Measurements from ENCODE around the gene EIF3CL.
"Not testable (repeated sequence)": the region's sequence is repeated elsewhere in the genome, so short reads cannot be mapped to it uniquely, and the experiment has no call there.

The EIF3CL gene

DNA sequence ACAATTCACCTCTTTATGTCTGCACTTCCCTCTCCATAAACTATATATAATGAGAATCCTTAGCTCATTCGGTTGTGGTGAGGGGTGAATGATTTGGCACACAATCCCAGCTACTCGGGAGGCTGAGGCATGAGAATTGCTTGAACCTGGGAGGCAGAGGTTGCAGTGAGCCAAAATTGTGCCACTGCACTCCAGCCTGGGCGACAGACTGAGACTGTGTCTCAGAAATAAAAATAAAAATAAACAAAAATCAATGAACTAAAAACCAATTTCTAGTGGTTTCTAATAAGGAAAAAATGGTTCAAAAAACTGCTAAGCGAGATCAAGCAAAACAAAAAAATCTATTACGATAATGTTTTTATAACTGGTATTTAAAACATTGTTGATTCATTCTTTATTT lies 40.2 kb downstream of the EIF3CL start, which contains the start of gene NPIPB6:
Gene NPIPB6 (minus strand): TSS at position 101 of the 400 bp plus-strand sequence. CDS start 686 bp downstream, outside the sequence.
- not testable (repeated sequence) for DNase-seq

DNA sequence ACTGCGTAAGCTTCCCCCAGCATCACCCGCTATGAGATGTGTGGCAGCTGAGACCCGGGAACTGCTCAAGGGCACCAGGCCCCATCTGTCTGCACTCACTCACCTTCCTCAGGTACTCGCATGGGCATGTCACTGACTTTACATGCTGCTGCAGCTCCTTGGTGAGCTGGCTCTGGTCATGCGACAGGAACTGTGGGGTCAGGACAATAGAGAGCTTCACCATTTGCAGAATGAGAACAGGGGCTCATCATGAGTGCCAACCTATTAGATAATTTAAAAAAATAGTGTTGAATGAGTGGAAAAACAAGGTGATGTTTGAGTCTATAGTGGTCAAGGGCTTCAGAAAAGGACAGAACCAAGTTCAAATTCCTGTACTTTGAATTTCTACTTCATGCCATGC lies 41.0 kb downstream of the EIF3CL start:
- not testable (repeated sequence) for DNase-seq

DNA sequence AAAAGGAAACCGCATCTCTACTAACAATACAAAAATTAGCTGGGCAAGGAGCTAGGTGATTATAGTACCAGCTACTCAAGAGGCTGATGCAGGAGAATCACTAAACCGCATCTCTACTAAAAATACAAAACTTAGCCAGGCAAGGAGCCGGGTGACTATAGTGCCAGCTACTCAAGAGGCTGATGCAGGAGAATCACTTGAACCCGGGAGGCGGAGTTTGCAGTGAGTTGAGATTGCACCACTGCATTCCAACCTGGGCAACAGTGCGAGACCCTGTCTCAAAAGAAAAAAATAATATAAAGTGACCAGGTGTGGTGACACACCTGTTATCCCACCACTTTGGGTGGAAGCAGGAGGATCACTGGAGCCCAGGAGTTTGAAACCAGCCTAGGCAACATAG lies 65.4 kb downstream of the EIF3CL start:
- DNase-seq, result not testable (repeated sequence)

DNA sequence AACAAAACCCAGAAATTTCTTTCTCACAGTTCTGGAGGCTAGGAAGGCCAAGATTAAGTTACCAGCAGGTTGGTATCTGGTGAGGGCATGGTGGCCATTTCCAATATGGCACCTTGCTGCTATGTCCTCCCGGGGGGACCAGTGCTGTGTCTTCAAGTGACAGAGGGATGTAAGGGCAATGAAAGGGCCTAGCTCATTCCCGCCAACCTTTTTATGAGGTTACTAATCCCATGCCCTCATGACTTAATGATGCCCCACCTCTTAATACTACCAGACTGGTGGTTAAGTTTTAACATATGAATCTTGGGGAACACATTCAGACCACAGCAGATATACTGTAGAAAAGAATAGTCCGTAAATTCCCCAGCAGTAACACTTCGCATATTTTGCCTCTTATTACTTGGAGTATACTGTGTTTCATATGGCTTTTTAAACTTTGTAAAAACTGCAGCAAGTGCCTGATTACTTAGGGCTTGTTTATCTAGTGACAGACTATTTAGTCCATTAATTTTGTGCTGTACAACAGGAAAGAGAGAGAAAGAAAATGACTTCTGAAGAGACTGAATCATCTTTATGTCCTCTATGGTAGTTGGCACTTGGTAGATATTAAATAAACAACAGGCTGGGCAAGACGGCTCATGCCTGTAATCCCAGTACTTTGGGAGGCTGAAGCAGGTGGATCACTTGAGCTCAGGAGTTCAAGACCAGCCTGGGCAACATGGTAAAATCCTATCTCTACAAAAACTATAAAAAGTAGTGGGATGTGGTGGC lies 66.5 kb downstream of the EIF3CL start:
- DNase-seq, result not testable (repeated sequence)

DNA sequence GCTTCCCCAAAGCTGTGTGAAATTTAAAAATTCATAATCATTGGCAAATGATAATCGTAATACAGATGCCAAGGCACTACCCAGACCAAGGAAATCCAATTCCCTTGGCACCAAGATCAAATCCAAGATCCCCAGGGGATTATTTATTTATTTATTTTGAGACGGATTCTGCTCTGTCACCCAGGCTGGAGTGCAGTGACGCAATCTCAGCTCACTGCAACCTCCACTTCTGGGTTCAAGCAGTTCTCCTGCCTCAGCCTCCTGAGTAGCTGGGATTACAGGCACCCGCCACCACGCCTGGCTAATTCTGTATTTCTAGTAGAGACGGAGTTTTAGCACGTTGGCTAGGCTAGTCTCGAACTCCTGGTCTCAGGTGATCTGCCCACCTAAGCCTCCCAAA lies 68.0 kb downstream of the EIF3CL start:
- not testable (repeated sequence) for DNase-seq

DNA sequence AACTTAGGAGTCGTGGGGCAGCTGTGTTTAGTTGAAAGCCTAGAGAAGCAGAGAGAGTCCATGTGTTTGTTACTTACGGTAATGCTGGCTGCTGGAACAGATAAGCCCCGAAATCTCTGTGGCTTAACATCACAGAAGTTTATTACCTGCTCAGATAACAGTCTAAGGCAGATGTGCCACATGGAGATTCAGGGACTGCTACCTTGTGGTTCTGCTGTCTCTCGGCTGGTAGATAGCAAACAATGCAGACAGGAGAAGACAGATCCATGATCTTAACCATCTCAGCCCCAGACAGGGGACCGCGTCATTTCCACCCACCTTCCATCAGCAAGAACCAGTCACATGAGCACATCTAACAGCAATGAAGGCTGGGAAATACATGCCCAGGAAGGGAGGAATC lies 71.0 kb downstream of the EIF3CL start:
- not testable (repeated sequence) for DNase-seq

DNA sequence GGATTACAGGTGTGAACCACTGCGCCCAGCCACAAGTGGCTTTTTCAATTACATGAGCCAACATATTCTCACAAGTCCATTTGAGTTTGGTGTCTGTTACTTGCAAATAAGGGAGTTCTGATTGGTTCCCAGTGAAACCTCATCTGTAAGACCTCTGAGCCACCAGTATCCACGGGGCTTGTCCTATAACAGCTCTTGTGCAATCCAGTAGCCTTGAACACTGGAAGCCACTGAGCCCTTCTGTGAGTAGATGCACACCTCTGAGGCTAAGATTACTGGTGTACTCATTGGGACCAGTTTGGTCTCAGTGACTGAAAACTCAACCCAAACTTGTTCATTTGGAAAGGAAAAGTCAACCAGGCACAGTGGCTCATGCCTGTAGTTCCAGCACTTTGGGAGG lies 72.7 kb downstream of the EIF3CL start:
- DNase-seq, result not testable (repeated sequence)

DNA sequence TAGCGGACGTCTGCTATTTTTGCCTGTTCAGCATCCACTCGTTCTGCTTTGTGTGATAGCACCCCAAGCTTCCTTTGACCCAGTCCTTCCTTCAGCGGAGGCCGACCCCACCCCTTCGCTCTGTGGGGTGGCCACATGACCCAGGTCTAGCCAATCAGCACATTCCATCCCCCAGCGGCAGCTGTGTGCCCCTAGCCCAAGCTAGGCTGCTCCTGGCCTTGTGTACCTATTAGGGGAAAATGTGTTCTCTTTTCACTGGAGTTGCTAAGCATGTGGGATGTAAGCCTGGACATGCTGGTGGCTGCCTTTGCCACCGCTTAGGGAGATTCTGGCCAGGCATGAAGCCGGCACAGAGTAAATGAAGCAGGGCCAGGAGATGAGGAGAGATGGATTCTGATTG lies 73.4 kb downstream of the EIF3CL start:
- not testable (repeated sequence) for DNase-seq

All from inflammatory macrophage (primary cell).